ENCODE results near the gene C16orf92.
"Not testable (repeated sequence)": the region's sequence is repeated elsewhere in the genome, so short reads cannot be mapped to it uniquely, and the experiment has no call there.

Gene C16orf92

DNA sequence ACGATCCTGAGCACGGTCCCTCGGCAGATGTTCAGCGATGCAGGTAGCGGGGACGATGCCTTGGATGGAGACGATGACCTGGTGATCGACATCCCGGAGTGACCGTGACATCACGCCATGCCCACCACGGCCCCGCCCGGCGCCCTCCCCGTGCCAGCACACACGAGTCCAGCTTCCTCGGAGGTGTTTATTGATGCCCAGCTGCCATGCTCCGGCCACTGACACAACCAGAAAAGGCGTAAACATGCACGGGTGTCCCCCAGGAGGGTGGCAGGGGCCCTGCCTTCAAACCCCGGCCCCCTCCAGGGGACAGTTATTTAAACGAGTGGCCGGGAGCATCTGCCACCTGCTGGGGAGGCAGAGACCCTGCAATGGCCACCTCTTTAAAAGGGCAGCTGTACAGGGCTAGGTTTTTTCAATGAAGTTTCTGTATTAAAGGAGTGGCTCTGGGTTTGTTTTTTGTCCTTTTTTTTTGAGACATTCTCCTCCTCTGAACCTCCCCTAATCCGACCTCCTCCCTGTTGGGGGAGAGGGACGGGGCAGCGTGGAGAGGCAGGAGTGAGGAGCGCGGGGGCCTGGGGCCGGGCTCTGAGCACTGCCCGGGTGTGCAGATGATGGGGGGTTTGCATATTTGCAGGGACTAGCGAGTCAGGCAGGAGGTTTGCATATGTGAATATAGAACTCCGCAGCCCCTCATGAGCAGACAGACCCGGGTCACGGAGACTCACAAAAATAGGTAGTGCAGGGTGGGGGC, 17.5 kb upstream of the C16orf92 start:
- ATAC-seq (peak; percentile 45), DNase-seq (no peak)

- ATAC-seq (no peak), DNase-seq (no peak)
These were observed 16.9 kb upstream of the C16orf92 start for GRCh38 chr16:30006095-30006473.

- ATAC-seq (no peak), DNase-seq (no peak)
These were observed 16.2 kb upstream of the C16orf92 start for GRCh38 chr16:30006659-30007377.

DNA sequence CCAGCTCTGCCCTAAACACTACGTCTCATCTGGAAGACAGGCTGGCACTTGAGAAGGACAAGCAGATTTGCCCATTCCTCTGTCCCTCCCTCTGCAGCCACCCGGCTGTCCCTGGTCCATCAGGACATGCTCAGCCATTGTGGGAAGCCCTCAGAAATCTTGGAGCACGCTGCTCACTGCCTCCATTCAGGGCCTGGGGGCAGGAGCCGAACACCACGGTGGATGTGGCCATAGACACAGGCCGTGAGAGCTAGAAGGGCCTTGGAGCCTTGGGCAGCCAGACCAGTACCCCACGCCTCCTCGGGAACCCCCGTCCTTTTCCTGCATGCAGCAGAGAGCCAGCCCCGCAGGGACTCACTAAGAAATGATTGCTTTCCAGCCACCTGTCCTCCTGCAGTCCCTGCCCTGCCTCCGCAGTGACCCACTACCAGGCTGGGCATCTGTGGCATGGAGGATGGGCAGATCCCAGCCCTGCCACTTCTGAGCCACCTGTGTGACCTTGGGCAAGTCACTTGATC, 15.6 kb upstream of the C16orf92 start:
- no peak for ATAC-seq

GRCh38 chr16:30009085-30009862, 13.7 kb upstream of the C16orf92 start:
- DNase-seq (no peak), ATAC-seq (no peak)

More for the DNA sequence above, 15.6 kb upstream of the C16orf92 start:
- DNase-seq: no peak

DNA sequence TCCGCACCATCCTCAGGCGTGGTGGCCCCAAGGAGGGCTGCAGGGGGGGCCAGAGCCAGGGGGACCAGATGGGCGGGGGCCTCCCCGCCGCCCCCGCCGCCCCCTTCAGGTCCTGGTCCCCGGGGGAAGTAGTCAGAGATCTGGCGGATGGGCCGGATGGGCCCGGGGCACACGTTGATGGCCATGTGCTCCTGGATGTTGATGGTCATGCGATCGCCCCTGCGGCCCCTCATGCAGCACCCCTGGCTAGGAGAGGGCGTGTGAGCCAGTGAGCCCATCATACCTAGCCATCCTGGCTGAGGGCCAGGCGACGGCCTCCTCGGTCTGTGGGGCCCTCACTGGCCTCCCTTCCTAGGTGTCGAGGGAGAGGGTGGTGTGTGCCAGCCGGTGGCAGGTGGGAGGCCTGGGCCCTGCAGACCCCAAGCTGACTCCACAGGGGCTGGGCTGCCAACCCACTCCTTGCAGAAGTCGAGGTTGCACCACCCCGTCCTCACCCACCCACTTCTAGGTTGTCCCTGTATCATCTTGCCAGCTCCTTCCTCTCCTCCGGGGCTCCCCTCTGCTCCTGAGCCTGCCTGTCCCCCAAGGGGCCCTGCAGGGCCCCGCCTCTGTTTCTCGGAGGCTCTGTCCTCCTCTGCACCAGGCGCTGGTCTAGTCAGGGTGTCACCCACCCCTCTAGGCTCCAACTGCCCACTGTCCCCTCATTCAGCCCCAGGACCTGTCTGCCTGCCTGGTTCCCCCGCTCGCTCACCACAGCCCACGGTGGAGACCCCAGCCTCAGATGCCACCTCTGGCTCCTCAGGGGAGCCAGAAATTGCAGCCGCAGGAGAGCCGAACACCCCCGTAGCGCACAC, 12.8 kb upstream of the C16orf92 start:
- DNase-seq (no peak), ATAC-seq (no peak)

GRCh38 chr16:30010844-30011713, 11.9 kb upstream of the C16orf92 start, which contains the start of gene DOC2A:
Gene DOC2A (minus strand): TSS chr16:30011027. CDS start chr16:30010222, 805 bp downstream.
- DNase-seq (peak; percentile 39), ATAC-seq (peak; percentile 38)

DNA sequence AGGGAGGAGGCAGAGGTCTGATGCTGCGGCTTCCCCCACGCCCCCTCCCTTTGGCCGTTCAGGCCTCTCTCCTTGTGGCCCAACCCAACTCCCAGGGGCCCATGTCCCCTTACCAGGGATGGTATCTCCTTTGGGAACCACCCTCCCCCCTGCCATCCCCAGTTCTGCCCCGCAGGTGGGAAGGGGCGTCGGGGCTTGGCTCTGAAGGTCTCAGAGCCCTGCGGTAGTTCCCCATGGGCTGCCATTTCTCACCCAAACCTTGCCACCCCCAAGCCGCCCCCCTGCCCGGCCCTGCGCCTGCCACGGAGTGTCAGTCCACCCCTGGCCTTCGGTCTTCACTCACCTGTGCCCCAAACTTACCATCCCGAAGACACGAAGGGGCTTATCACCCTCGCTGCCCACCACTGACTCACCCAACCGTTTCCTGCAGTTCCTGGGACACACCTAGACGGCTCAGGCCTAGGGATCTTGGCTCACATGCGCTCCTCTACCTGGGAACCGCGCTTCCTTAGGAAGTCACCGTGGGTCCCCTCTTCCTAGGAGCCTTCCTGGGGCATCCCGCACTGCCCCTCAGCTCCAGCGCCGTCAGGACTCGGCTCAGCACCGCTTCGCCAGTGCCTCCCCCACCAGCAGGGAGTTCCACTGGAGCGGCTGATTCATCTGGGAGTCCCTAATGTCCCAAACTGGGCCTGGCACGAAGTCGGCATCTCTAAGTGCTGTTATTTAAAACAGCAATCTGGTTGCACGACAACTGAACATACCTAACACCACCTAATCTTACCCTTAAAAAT, 11.1 kb upstream of the C16orf92 start:
- DNase-seq: no peak
- no peak for ATAC-seq

DNA sequence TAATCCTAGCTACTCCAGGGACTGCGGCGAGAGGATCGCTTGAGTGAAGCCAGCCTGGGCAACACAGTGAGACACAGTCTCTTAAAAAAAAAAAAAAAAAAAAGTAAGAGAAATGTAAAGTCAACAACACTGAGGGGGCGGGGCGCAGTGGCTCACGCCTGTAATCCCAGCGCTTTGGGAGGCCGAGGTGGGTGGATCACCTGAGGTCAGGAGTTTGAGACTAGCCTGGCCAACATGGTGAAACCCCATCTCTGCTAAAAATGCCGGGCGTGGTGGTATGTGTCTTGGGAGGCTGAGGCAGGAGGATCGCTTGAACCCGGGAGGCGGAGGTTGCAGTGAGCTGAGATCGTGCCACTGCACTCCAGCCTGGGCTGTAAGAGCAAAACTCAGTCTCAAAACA, 10.4 kb upstream of the C16orf92 start:
- not testable (repeated sequence) for ATAC-seq, DNase-seq

DNA sequence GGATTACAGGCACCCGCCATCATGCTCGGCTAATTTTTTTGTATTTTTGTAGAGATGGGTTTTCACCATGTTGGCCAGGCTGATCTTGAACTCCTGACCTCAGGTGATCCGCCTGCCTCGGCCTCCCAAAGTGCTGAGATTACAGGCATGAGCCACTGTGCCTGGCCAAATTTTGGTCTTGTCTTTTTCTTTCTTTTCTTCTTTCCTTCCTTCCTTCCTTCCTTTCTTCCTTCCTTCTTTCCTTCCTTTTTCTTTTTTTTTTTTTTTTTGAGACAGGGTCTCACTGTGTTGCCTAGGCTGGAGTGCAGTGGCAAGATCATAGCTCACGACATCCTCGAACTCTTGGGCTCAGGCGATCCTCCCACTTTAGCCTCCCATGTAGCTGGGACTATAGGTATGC, 7.5 kb upstream of the C16orf92 start:
- not testable (repeated sequence) for DNase-seq, ATAC-seq

GRCh38 chr16:30016555-30017276, 6.3 kb upstream of the C16orf92 start:
- DNase-seq (no peak), ATAC-seq (no peak)

DNA sequence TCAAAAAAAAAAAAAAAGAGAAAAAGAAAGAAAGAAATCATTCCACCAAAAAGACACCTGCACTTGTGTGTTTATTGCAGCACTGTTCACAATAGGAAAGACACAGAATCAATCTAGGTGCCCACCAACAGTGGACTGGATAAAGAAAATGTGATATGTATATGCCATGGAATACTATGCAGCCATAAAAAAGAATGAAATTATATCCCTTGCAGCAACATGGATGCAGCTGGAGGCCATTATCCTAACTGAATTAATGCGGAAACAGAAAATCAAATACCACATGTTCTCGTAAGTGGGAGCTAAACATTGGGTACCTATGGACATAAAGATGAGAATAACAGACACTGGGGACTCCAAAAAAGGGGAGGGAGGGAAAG, 5.7 kb upstream of the C16orf92 start:
- ATAC-seq: no peak
- no peak for DNase-seq

DNA sequence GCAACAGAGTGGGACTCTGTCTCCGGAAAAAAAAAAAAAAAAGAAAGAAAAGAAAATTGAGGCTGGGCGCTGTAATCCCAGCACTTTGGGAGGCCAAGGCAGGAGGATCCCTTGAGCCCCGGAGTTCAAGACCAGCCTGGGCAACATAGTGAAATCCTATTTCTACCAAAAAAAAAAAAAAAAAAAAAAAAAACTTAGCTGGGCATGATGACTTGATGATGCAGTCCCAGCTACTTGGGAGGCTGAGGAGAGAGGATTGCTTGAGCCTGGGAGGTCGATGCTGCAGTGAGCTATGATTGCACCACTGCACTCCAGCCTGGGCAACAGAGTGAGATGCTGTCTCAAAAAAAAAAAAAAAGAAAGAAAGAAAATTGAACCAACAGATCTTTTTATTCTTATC, 5.1 kb upstream of the C16orf92 start:
- not testable (repeated sequence) for ATAC-seq, DNase-seq

- peak; percentile 42 for ATAC-seq
- no peak for DNase-seq
These were observed 4.3 kb upstream of the C16orf92 start for GRCh38 chr16:30018731-30019158.

DNA sequence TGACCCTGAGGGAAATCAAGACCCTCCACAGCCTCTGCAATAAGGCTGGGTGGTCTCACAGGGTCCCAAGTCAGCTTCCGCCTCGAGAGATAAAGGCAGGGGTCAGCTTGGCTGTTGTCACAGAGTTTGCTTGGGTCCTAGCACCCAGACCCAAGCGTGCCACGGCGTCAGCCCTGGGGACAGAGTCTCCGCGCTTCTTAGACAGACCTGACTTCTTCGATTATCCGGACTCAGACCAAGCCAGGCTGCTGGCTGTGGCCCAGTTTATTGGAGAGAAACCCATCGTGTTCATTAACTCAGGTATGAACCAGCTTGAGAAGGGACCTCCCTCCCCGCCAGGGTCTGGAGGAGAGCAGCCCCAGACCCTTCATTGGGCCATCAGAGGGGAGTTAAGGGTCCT, 588 bp downstream of the C16orf92 start:
- ATAC-seq (no peak), DNase-seq (no peak)

GRCh38 chr16:30024451-30024850, 1.5 kb downstream of the C16orf92 start:
- DNase-seq (no peak), ATAC-seq (no peak)

- DNase-seq (no peak), ATAC-seq (no peak)
These were observed 2.2 kb downstream of the C16orf92 start for GRCh38 chr16:30025156-30025555.

GRCh38 chr16:30025574-30025973, 2.6 kb downstream of the C16orf92 start:
- DNase-seq: no peak
- ATAC-seq: no peak

GRCh38 chr16:30026449-30026848, 3.5 kb downstream of the C16orf92 start:
- DNase-seq (no peak), ATAC-seq (no peak)

Data from stimulated activated naive CD8-positive, alpha-beta T cell treated with anti-CD3 and anti-CD28 coated beads, Interleukin-15, Interleukin-2, amounts not matched to agents 100 U/mL and 50 U/mL, for 24 hours (primary cell).